Caco-2 (cell line): ENCODE results near the gene EXOC6B. TPM values are rescaled to one million over a fixed set of nuclear protein-coding genes. Genes with fewer than 3 reads are reported as not detected.

ENCODE experiments used
- BruUV-seq: library from RNA; stranded (reverse); fragments of 400-500 nt; replicated peaks from 2 replicates; lab custom pipeline; 2021; lab: Mats Ljungman, UMichigan
- CTCF ChIA-PET: fragments of 300-600 bp; sonication (Branson Sonifier 250); formaldehyde crosslinking; loops from one replicate; lab custom pipeline; 2022; ENCODE audit warnings: antibody characterized with exemption; lab: Charles Lee
- POLR2A ChIA-PET: fragments of 300-600 bp; sonication (Branson Sonifier 250); formaldehyde crosslinking; loops from one replicate; lab custom pipeline; 2022; ENCODE audit warnings: antibody characterized with exemption; lab: Charles Lee
- DNase-seq, 2 experiments: peaks; one replicate each; pipeline versions ENCODE4 v3.0.0 to v3.0.0-alpha.2; 2020 to 2022
- H3K27me3 ChIP-seq: replicated peaks from 2 replicates; pipeline ENCODE4 v1.6.0; 2011; ENCODE audit warnings: low read length; ENCODE audit not compliant: control insufficient read depth, insufficient read depth
- H3K36me3 ChIP-seq: 2 replicates; pipeline ENCODE4 v1.5.1; 2011; ENCODE audit warnings: low read length; ENCODE audit not compliant: control insufficient read depth, insufficient read depth
- H3K4me1 ChIP-seq: fragments of 250-450 bp; sonication (Bioruptor Pico); 2 replicates; pipeline ENCODE4 v1.5.1; 2020; ENCODE audit warnings: mild to moderate bottlenecking
- H3K4me3 ChIP-seq: 2 replicates; pipeline ENCODE4 v1.5.1; 2011; ENCODE audit warnings: low read depth, mild to moderate bottlenecking, control low read depth, low read length
- H3K9me3 ChIP-seq: fragments of 250-450 bp; sonication (Bioruptor Pico); 2 replicates; pipeline ENCODE4 v1.5.1; 2020; ENCODE audit warnings: mild to moderate bottlenecking, moderate library complexity
- H3K27ac Mint-ChIP-seq: one replicate; pipeline ENCODE4 v1.8.0; 2022; ENCODE audit warnings: mixed read lengths; ENCODE audit not compliant: unreplicated experiment
- H3K27me3 Mint-ChIP-seq: one replicate; pipeline ENCODE4 v1.8.0; 2022; ENCODE audit warnings: mixed read lengths; ENCODE audit not compliant: insufficient read depth, unreplicated experiment
- H3K36me3 Mint-ChIP-seq: one replicate; pipeline ENCODE4 v1.8.0; 2022; ENCODE audit warnings: mild to moderate bottlenecking, mixed read lengths; ENCODE audit not compliant: insufficient read depth, unreplicated experiment
- H3K4me1 Mint-ChIP-seq: one replicate; pipeline ENCODE4 v1.8.0; 2022; ENCODE audit warnings: low read depth, mixed read lengths; ENCODE audit not compliant: unreplicated experiment
- H3K4me3 Mint-ChIP-seq: one replicate; pipeline ENCODE4 v1.8.0; 2022; ENCODE audit warnings: mild to moderate bottlenecking, moderate library complexity, mixed read lengths; ENCODE audit not compliant: unreplicated experiment
- H3K9me3 Mint-ChIP-seq: one replicate; pipeline ENCODE4 v1.8.0; 2022; ENCODE audit warnings: mixed read lengths; ENCODE audit not compliant: unreplicated experiment
- intact Hi-C: fragments of 100-400 bp; cut with micrococcal nuclease; formaldehyde crosslinking; loops from one replicate; pipeline ENCODE4 v1.10.0; 2022; ENCODE audit not compliant: unreplicated experiment
- total RNA-seq: library from RNA; stranded (reverse); gene quantifications from 2 replicates; pipeline ENCODE4 v1.2.3, GENCODE V29; 2022
- TF ChIP-seq, protein P1 (sequence below), 2 experiments: fragments of 200-600 bp in 1 of 2; IDR thresholded peaks; 1 replicate in 1 of 2; 2 replicates in 1 of 2; pipeline versions ENCODE4 v1.5.1 to v1.8.0; 2011 to 2022; ENCODE audit warnings: antibody characterized with exemption in 1 of 2, control low read depth in 1 of 2, inconsistent platforms in 1 of 2, low read depth in 1 of 2, low read length in 1 of 2, mild to moderate bottlenecking in 1 of 2, moderate library complexity in 1 of 2; ENCODE audit not compliant: insufficient read depth in 1 of 2, severe bottlenecking in 1 of 2, unreplicated experiment in 1 of 2

Gene EXOC6B
- total RNA-seq, 1 experiment from 2014 or later: 36.1 TPM

DNA sequence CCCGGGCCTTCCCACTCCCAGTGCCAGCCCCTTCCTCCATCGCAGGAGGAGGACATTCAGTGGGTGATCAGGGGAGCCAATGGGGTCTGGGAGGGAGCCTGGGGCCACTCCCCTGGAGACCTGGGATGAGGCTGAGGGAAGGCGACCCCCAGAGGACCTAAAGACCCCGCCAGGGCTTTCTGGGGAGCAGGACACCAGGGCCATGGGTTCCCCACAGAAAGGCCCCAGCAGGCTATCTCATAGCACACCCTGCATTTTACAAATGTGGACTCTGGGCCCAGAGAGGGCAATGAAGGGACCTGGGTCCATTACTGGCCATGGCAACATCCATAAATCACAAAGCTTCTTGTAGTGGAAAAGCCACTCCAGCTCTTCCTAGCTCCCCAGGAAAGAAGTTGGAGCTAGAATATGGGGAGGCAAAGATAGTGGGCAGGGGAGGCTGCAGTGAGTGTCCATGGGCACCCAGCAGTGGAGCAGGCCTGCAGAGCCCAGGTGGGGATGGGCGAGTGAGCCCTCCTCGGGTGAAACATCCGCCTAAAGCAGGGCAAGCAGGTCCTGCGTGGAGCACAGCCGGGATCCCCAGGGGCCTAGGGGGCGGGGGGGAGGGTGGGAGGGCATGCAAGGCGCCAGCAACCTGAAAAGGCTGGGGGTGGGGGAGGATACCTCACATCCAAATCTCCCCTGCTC lies 692.0 kb downstream of the EXOC6B start:
- H3K27me3 Mint-ChIP-seq: no peaks in the 10 kb centered on the region
- Histone ChIP-seq H3K36me3 (no peaks in the 10 kb centered on the region), H3K4me1 (peaks cover 11% of the 10 kb centered on the region), H3K4me3 (no peak overlapping the region), H3K27me3 (no peaks in the 10 kb centered on the region), H3K9me3 (no peaks in the 10 kb centered on the region)
- no peak overlapping the region for H3K27ac Mint-ChIP-seq
- TF ChIP-seq, protein P1, sequence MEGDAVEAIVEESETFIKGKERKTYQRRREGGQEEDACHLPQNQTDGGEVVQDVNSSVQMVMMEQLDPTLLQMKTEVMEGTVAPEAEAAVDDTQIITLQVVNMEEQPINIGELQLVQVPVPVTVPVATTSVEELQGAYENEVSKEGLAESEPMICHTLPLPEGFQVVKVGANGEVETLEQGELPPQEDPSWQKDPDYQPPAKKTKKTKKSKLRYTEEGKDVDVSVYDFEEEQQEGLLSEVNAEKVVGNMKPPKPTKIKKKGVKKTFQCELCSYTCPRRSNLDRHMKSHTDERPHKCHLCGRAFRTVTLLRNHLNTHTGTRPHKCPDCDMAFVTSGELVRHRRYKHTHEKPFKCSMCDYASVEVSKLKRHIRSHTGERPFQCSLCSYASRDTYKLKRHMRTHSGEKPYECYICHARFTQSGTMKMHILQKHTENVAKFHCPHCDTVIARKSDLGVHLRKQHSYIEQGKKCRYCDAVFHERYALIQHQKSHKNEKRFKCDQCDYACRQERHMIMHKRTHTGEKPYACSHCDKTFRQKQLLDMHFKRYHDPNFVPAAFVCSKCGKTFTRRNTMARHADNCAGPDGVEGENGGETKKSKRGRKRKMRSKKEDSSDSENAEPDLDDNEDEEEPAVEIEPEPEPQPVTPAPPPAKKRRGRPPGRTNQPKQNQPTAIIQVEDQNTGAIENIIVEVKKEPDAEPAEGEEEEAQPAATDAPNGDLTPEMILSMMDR (IDR thresholded peaks at IDR 0.05; ENCODE audit: insufficient read depth in 1 of 2, low read depth in 1 of 2, low read length in 1 of 2, severe bottlenecking in 1 of 2, unreplicated experiment in 1 of 2): no peak
- POLR2A ChIA-PET: no interaction called here
- no TSS peak for BruUV-seq
- H3K4me1 Mint-ChIP-seq: peaks cover 7% of the 10 kb centered on the region
- peak in 1 of 2 experiments; percentile 12 for DNase-seq
- CTCF ChIA-PET: no interaction called here
- H3K9me3 Mint-ChIP-seq: no peaks in the 10 kb centered on the region
- H3K4me3 Mint-ChIP-seq: no peak overlapping the region
- intact Hi-C loops: no loop called here
- H3K36me3 Mint-ChIP-seq: no peaks in the 10 kb centered on the region

DNA sequence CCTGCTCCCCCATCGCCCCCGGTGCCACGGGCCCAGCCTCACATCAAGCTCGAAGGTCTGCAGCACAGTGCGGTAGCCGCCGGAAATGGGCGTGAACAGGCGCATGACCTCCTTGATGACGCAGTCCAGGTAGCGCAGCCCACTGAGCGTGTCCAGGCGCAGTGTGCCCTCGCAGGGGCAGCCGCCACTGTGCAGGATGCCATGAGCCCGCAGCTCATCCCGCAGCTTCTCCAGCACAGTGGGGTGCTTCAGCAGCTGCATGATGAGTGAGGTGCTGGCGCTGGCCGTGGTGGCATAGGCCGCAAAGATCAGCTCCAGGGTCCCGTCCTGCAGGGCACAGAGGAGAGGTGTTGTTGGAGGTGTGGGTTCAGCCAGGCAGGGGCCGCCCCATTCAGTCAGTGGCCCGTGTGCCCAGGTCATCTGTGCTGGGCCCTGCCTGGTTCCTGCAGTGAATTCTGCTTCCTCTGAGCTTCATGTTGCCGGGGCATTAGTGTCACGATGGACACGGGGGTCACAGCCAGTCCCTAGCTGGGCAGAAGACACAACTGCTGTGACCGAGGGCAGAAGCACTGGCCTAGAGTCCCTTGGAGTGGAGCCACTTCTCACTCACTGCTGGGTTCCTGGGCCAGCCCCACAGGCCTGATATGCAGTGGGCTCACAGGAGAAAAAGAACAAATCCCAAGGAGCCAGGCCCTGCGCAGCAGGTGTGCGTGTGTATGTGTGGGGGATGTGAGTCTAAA lies 692.7 kb downstream of the EXOC6B start:
- ChIA-PET CTCF (no interaction called here), POLR2A (no interaction called here)
- H3K9me3 Mint-ChIP-seq: no peaks in the 10 kb centered on the region
- Histone ChIP-seq H3K27me3 (no peaks in the 10 kb centered on the region), H3K36me3 (no peaks in the 10 kb centered on the region), H3K9me3 (no peaks in the 10 kb centered on the region), H3K4me1 (peaks cover 5% of the 10 kb centered on the region), H3K4me3 (no peak overlapping the region)
- peak in 1 of 2 experiments; percentile 26 for DNase-seq
- H3K27ac Mint-ChIP-seq: no peak overlapping the region
- H3K4me3 Mint-ChIP-seq: no peak overlapping the region
- H3K36me3 Mint-ChIP-seq: no peaks in the 10 kb centered on the region
- intact Hi-C loops: no loop called here
- no TSS peak for BruUV-seq
- peaks cover 7% of the 10 kb centered on the region for H3K4me1 Mint-ChIP-seq
- TF ChIP-seq, protein P1 (IDR thresholded peaks at IDR 0.05; ENCODE audit: insufficient read depth in 1 of 2, low read depth in 1 of 2, low read length in 1 of 2, severe bottlenecking in 1 of 2, unreplicated experiment in 1 of 2): no peak
- no peaks in the 10 kb centered on the region for H3K27me3 Mint-ChIP-seq

DNA sequence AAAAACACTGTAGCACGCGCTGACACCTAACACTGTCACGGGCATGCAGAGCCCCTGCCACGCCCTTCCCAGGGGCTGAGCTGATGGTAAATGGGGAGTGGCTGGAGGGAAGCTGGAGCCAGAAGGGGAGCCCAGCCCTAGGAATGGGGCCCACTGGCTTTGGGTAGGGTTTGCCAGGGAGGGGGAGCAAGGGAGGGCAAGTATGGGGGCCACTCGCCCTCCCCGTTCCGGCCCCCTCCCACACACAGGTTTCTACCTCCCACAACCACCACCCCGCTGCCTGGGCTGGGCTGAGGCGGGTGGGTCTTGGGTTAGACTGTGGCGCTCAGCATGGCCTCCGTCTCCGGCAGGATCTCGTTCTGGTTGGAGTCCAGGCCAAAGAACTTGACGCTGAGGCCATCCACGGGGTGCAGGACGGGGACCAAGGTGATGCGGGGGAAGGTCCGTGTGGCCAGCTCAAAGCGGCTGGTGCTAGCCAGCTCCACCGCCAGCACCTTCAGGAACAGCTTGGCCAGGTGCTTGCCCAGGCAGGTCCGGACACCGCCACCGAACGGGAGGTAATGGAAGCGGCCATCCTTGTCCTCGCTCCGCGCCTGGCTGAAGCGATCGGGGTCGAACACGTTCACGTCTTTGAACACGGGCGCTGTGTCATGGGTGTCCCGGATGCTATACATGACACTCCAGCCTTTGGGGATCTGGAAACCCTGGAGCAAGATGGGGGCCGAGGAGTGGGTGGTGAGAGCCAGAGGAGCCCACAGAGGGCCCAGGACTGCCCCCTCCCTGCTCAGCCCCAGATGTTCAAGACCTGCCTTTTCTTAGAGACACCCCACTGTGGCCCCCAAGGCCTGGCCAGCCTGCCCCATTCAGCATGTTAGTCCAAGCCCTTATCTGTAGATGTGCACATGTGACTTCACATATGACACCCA lies 693.7 kb downstream of the EXOC6B start:
- peaks cover under 1% of the 10 kb centered on the region for H3K4me1 Mint-ChIP-seq
- peak in 1 of 2 experiments; percentile 32 for DNase-seq
- no peak overlapping the region for H3K4me3 Mint-ChIP-seq
- no peaks in the 10 kb centered on the region for H3K9me3 ChIP-seq
- TF ChIP-seq, protein P1 (IDR thresholded peaks at IDR 0.05; ENCODE audit: insufficient read depth in 1 of 2, low read depth in 1 of 2, low read length in 1 of 2, severe bottlenecking in 1 of 2, unreplicated experiment in 1 of 2): no peak
- H3K9me3 Mint-ChIP-seq: no peaks in the 10 kb centered on the region
- POLR2A ChIA-PET: no interaction called here
- BruUV-seq: no TSS peak
- H3K27ac Mint-ChIP-seq: no peak overlapping the region
- H3K4me1 ChIP-seq: no peaks in the 10 kb centered on the region
- no peaks in the 10 kb centered on the region for H3K27me3 ChIP-seq
- no peaks in the 10 kb centered on the region for H3K36me3 Mint-ChIP-seq
- no peaks in the 10 kb centered on the region for H3K36me3 ChIP-seq
- H3K4me3 ChIP-seq: no peak overlapping the region
- intact Hi-C loops: no loop called here
- no peaks in the 10 kb centered on the region for H3K27me3 Mint-ChIP-seq
- CTCF ChIA-PET: no interaction called here
